GM23338 (cell line): ENCODE data around the gene STAT5B. TPM values are rescaled to one million over a fixed set of nuclear protein-coding genes. Genes with fewer than 3 reads are reported as not detected.

Source experiments
- ATAC-seq: fragments of 200-7000 bp; cut with Tn5 transposase; 3 replicates; pipeline ENCODE4 v1.9.1; 2020
- DNase-seq: peaks from one replicate; pipeline ENCODE4 v3.0.0-alpha.2; 2015; ENCODE audit warnings: low spot score
- H2AFZ ChIP-seq: fragments of 200-600 bp; sonication (generic); 2 replicates; pipeline ENCODE4 v1.8.0; 2016; ENCODE audit warnings: antibody characterized with exemption, mild to moderate bottlenecking, moderate library complexity
- H3F3A ChIP-seq: fragments of 200-600 bp; sonication (generic); replicated peaks from 2 replicates; pipeline ENCODE4 v1.8.0; 2017; ENCODE audit warnings: antibody characterized with exemption, mixed run types, low read depth
- H3K27ac ChIP-seq: fragments of 200-600 bp; sonication (generic); 2 replicates; pipeline ENCODE4 v1.6.1; 2016; ENCODE audit warnings: low read depth
- H3K27me3 ChIP-seq: fragments of 200-600 bp; sonication (generic); 2 replicates; pipeline ENCODE4 v1.8.0; 2016; ENCODE audit warnings: mild to moderate bottlenecking, mixed run types, moderate library complexity; ENCODE audit not compliant: insufficient read depth
- H3K36me3 ChIP-seq: fragments of 200-600 bp; sonication (generic); 2 replicates; pipeline ENCODE4 v1.8.0; 2016; ENCODE audit warnings: mild to moderate bottlenecking; ENCODE audit not compliant: insufficient read depth
- H3K4me1 ChIP-seq: fragments of 200-600 bp; sonication (generic); 2 replicates; pipeline ENCODE4 v1.8.0; 2016; ENCODE audit warnings: mild to moderate bottlenecking, moderate library complexity; ENCODE audit not compliant: insufficient read depth
- H3K4me2 ChIP-seq: fragments of 200-600 bp; sonication (generic); 2 replicates; pipeline ENCODE4 v1.7.1; 2017; ENCODE audit warnings: mixed run types
- H3K4me3 ChIP-seq: fragments of 200-600 bp; sonication (generic); 2 replicates; pipeline ENCODE4 v1.6.1; 2016; ENCODE audit warnings: mixed run types
- H3K79me2 ChIP-seq: fragments of 200-600 bp; sonication (generic); replicated peaks from 2 replicates; pipeline ENCODE4 v1.8.0; 2017; ENCODE audit warnings: mild to moderate bottlenecking; ENCODE audit not compliant: insufficient read depth
- H3K9me2 ChIP-seq: fragments of 200-600 bp; sonication (generic); 2 replicates; pipeline ENCODE4 v1.8.0; 2017; ENCODE audit not compliant: insufficient read depth
- H4K20me1 ChIP-seq: fragments of 200-600 bp; sonication (generic); replicated peaks from 2 replicates; pipeline ENCODE4 v1.8.0; 2017; ENCODE audit warnings: mild to moderate bottlenecking; ENCODE audit not compliant: insufficient read depth
- H3K27ac Mint-ChIP-seq: 2 replicates; pipeline ENCODE4 v1.8.0; 2020; ENCODE audit warnings: inconsistent platforms, mild to moderate bottlenecking, moderate library complexity, mixed read lengths
- H3K27me3 Mint-ChIP-seq: 3 replicates; pipeline ENCODE4 v1.8.0; 2022; ENCODE audit warnings: low read depth, mild to moderate bottlenecking, moderate library complexity, mixed read lengths, inconsistent platforms; ENCODE audit not compliant: insufficient read depth, poor library complexity
- H3K36me3 Mint-ChIP-seq: 3 replicates; pipeline ENCODE4 v1.8.0; 2021; ENCODE audit warnings: low read depth, mild to moderate bottlenecking, inconsistent platforms, moderate library complexity, mixed read lengths
- H3K4me1 Mint-ChIP-seq: 3 replicates; pipeline ENCODE4 v1.8.0; 2020; ENCODE audit warnings: mild to moderate bottlenecking, inconsistent platforms, mixed read lengths
- H3K4me3 Mint-ChIP-seq: 3 replicates; pipeline ENCODE4 v1.8.0; 2021; ENCODE audit warnings: moderate library complexity, mild to moderate bottlenecking, inconsistent platforms, mixed read lengths
- H3K9me3 Mint-ChIP-seq: 3 replicates; pipeline ENCODE4 v1.8.0; 2020; ENCODE audit warnings: moderate library complexity, mild to moderate bottlenecking, inconsistent platforms, mixed read lengths
- CREB1 ChIP-seq: fragments of 250-450 bp; sonication (Bioruptor Pico); IDR thresholded peaks from 2 replicates; pipeline ENCODE4 v1.5.0; 2020; ENCODE audit warnings: low read depth, mild to moderate bottlenecking, moderate library complexity
- CTCF ChIP-seq, 2 experiments: fragments of 200-600 bp in 1 of 2; sonication (generic) in 1 of 2; conservative IDR thresholded peaks; 2 replicates each; pipeline versions ENCODE4 v1.5.1 to v1.6.1; 2016 to 2017; ENCODE audit warnings: antibody characterized with exemption in 2 of 2, low read depth in 2 of 2, mild to moderate bottlenecking in 2 of 2, moderate library complexity in 1 of 2
- ETS1 ChIP-seq: IDR thresholded peaks from 2 replicates; pipeline ENCODE4 v1.6.1; 2016; ENCODE audit warnings: antibody characterized with exemption
- EZH2 ChIP-seq: fragments of 200-600 bp; sonication (generic); IDR thresholded peaks from one replicate; pipeline ENCODE4 v1.8.0; 2017; ENCODE audit warnings: antibody characterized with exemption, mild to moderate bottlenecking, low read depth; ENCODE audit not compliant: unreplicated experiment
- EZH2phosphoT487 ChIP-seq: fragments of 200-600 bp; sonication (generic); IDR thresholded peaks from one replicate; pipeline ENCODE4 v1.8.1; 2018; ENCODE audit warnings: antibody characterized with exemption; ENCODE audit not compliant: unreplicated experiment
- JUNB ChIP-seq: IDR thresholded peaks from one replicate; pipeline ENCODE4 v1.6.1; 2016; ENCODE audit warnings: antibody characterized with exemption; ENCODE audit not compliant: unreplicated experiment
- NANOG ChIP-seq: IDR thresholded peaks from 2 replicates; pipeline ENCODE4 v1.6.1; 2016; ENCODE audit warnings: antibody characterized with exemption, borderline replicate concordance
- POLR2AphosphoS5 ChIP-seq: IDR thresholded peaks from 2 replicates; pipeline ENCODE4 v1.6.1; 2016; ENCODE audit warnings: antibody characterized with exemption, low read depth
- REST ChIP-seq: IDR thresholded peaks from one replicate; pipeline ENCODE4 v1.6.1; 2018; ENCODE audit warnings: antibody characterized with exemption; ENCODE audit not compliant: unreplicated experiment
- STAT1 ChIP-seq: IDR thresholded peaks from one replicate; pipeline ENCODE4 v1.6.1; 2016; ENCODE audit warnings: antibody characterized with exemption; ENCODE audit not compliant: unreplicated experiment
- ZNF331 ChIP-seq: fragments of 250-450 bp; sonication (Bioruptor Pico); IDR thresholded peaks from 2 replicates; pipeline ENCODE4 v1.5.0; 2020; ENCODE audit warnings: low read depth, mild to moderate bottlenecking, moderate library complexity
- polyA plus RNA-seq: library from polyadenylated mRNA; unstranded; fragments of >200 nt; fragmentation: Nextera tagmentation; extraction: Ambion mirVana; gene quantifications from 2 replicates; pipeline ENCODE4 v1.2.1, GENCODE V29; 2016
- total RNA-seq: library from RNA; depleted of rRNA; stranded (reverse); fragments of >200 nt; shearing (Covaris generic); gene quantifications from 2 replicates; pipeline ENCODE4 v1.2.3, GENCODE V29; 2014

The STAT5B gene
- total and polyA plus RNA-seq, 2 experiments from 2014 or later, result 13.9 to 60.5 TPM

GRCh38 chr17:42202696-42203095 is 73.5 kb downstream of the STAT5B start:
- Mint-ChIP-seq H3K4me3 (no peak overlapping the region), H3K27me3 (peaks cover 10% of the 10 kb centered on the region), H3K9me3 (no peaks in the 10 kb centered on the region), H3K4me1 (peaks cover 2% of the 10 kb centered on the region; the same call in 1 of the 3 replicates), H3K36me3 (peaks cover 40% of the 10 kb centered on the region; the same call in 2 of the 3 replicates), H3K27ac (no peak overlapping the region)
- H3K79me2 ChIP-seq, result no peaks in the 10 kb centered on the region
- DNase-seq (no peak), ATAC-seq (no peak)
- H3K4me2 ChIP-seq, result no peak overlapping the region
- H3K4me3 ChIP-seq, result no peak overlapping the region
- no peak overlapping the region for H3K27ac ChIP-seq
- H3K36me3 ChIP-seq, result no peaks in the 10 kb centered on the region; the same call in 1 of the 2 replicates
- no peaks in the 10 kb centered on the region for H3K4me1 ChIP-seq
- no peaks in the 10 kb centered on the region for H3K9me2 ChIP-seq
- TF ChIP-seq POLR2AphosphoS5 (no peak), EZH2phosphoT487 (no peak), EZH2 (no peak), ETS1 (no peak), JUNB (no peak), STAT1 (no peak), REST (no peak), ZNF331 (no peak), CREB1 (CRISPR knock-in tag) (no peak)
- no peak overlapping the region for H2AFZ ChIP-seq
- no peaks in the 10 kb centered on the region for H4K20me1 ChIP-seq
- 0 out of 2 replicates have a peak, but pooled peaks cover 7% of the 10 kb centered on the region for H3F3A ChIP-seq
- H3K27me3 ChIP-seq, result no peaks in the 10 kb centered on the region

- Histone ChIP-seq H4K20me1 (no peaks in the 10 kb centered on the region), H3K79me2 (no peaks in the 10 kb centered on the region), H3K27me3 (no peaks in the 10 kb centered on the region), H3K27ac (no peak overlapping the region), H3K4me1 (no peaks in the 10 kb centered on the region), H3K9me2 (no peaks in the 10 kb centered on the region), H3K4me3 (no peak overlapping the region), H3K36me3 (no peaks in the 10 kb centered on the region; the same call in 1 of the 2 replicates), H3F3A (0 out of 2 replicates have a peak, but pooled peaks cover 9% of the 10 kb centered on the region), H2AFZ (no peak overlapping the region), H3K4me2 (no peak overlapping the region)
- no peak for DNase-seq
- Mint-ChIP-seq H3K27me3 (peaks cover 10% of the 10 kb centered on the region), H3K4me3 (no peak overlapping the region), H3K9me3 (no peaks in the 10 kb centered on the region), H3K27ac (no peak overlapping the region), H3K4me1 (peaks cover 2% of the 10 kb centered on the region; the same call in 1 of the 3 replicates), H3K36me3 (peaks cover 36% of the 10 kb centered on the region; the same call in 2 of the 3 replicates)
- ATAC-seq, result no peak
- TF ChIP-seq NANOG, result no peak
- TF ChIP-seq CTCF (conservative IDR thresholded peaks at IDR 0.05; ENCODE audit: low read depth in 2 of 2), result no peak
- no peak for TF ChIP-seq STAT1
- TF ChIP-seq ETS1, result no peak
Observed at GRCh38 chr17:42202159-42202558, 74.0 kb downstream of the STAT5B start.
